Activated CD8-positive, alpha-beta T cell treated with anti-CD3 and anti-CD28 coated beads for 36 hours (primary cell): ENCODE measurements around the gene ADSS1. TPM values are rescaled to one million over a fixed set of nuclear protein-coding genes. Genes with fewer than 3 reads are reported as not detected.

ENCODE experiments used
- ATAC-seq: fragments of 200-7000 bp; cut with Tn5 transposase; one replicate; pipeline ENCODE4 v1.10.0; 2021; ENCODE audit warnings: mild to moderate bottlenecking, moderate library complexity
- CTCF ChIA-PET: fragments of 350-600 bp; sonication (Branson Sonifier 250); formaldehyde crosslinking; loops from one replicate; lab custom pipeline; 2021; ENCODE audit warnings: antibody characterized with exemption; lab: Charles Lee
- POLR2A ChIA-PET: fragments of 350-600 bp; sonication (Branson Sonifier 250); formaldehyde crosslinking; loops from one replicate; lab custom pipeline; 2021; ENCODE audit warnings: antibody characterized with exemption; lab: Charles Lee
- DNase-seq: peaks from one replicate; pipeline ENCODE4 v3.0.0-alpha.2; 2020
- H3K27ac Mint-ChIP-seq: one replicate; pipeline ENCODE4 v1.8.0; 2021; ENCODE audit warnings: mild to moderate bottlenecking, mixed read lengths
- H3K27me3 Mint-ChIP-seq: one replicate; pipeline ENCODE4 v1.8.0; 2021; ENCODE audit warnings: mixed read lengths
- H3K36me3 Mint-ChIP-seq: one replicate; pipeline ENCODE4 v1.8.0; 2021; ENCODE audit warnings: low read depth, mixed read lengths
- H3K4me1 Mint-ChIP-seq: one replicate; pipeline ENCODE4 v1.8.0; 2021; ENCODE audit warnings: low read depth, mixed read lengths
- H3K4me3 Mint-ChIP-seq: one replicate; pipeline ENCODE4 v1.8.0; 2021; ENCODE audit warnings: mild to moderate bottlenecking, moderate library complexity, mixed read lengths
- H3K9me3 Mint-ChIP-seq: one replicate; pipeline ENCODE4 v1.8.0; 2021; ENCODE audit warnings: mixed read lengths
- intact Hi-C: fragments of 100-400 bp; cut with micrococcal nuclease; formaldehyde crosslinking; loops from one replicate; pipeline ENCODE4 v1.10.0; 2022
- total RNA-seq, 2 experiments: library from RNA; stranded (reverse); gene quantifications; one replicate each; pipeline ENCODE4 v1.2.3, GENCODE V29; 2021
- TF ChIP-seq, protein P1 (sequence below): fragments of 200-600 bp; IDR thresholded peaks from one replicate; pipeline ENCODE4 v1.8.0; 2022; ENCODE audit warnings: antibody characterized with exemption, mild to moderate bottlenecking

The ADSS1 gene
- total RNA-seq, 2 experiments from 2014 or later, result 2.7 to 3.0 TPM

- Mint-ChIP-seq H3K4me1 (peaks cover 31% of the 10 kb centered on the region), H3K27me3 (no peaks in the 10 kb centered on the region), H3K36me3 (no peaks in the 10 kb centered on the region), H3K9me3 (no peaks in the 10 kb centered on the region), H3K27ac (no peak overlapping the region), H3K4me3 (no peak overlapping the region)
- intact Hi-C loops, result no loop called here
- no peak for ATAC-seq
- CTCF ChIA-PET, result interaction anchor here (1.5 kb wide), 1 partner anchor 15 kb away, joined by 5 read pairs; no protein-coding TSS in a partner anchor
- DNase-seq, result no peak
- TF ChIP-seq, protein P1, sequence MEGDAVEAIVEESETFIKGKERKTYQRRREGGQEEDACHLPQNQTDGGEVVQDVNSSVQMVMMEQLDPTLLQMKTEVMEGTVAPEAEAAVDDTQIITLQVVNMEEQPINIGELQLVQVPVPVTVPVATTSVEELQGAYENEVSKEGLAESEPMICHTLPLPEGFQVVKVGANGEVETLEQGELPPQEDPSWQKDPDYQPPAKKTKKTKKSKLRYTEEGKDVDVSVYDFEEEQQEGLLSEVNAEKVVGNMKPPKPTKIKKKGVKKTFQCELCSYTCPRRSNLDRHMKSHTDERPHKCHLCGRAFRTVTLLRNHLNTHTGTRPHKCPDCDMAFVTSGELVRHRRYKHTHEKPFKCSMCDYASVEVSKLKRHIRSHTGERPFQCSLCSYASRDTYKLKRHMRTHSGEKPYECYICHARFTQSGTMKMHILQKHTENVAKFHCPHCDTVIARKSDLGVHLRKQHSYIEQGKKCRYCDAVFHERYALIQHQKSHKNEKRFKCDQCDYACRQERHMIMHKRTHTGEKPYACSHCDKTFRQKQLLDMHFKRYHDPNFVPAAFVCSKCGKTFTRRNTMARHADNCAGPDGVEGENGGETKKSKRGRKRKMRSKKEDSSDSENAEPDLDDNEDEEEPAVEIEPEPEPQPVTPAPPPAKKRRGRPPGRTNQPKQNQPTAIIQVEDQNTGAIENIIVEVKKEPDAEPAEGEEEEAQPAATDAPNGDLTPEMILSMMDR, result no peak
- POLR2A ChIA-PET, result interaction anchor here (0.9 to 1.0 kb wide), 2 partner anchors 15 to 71 kb away, joined by 3 read pairs; no protein-coding TSS in a partner anchor
Observed at GRCh38 chr14:104680806-104681688, 43.0 kb upstream of the ADSS1 start.

DNA sequence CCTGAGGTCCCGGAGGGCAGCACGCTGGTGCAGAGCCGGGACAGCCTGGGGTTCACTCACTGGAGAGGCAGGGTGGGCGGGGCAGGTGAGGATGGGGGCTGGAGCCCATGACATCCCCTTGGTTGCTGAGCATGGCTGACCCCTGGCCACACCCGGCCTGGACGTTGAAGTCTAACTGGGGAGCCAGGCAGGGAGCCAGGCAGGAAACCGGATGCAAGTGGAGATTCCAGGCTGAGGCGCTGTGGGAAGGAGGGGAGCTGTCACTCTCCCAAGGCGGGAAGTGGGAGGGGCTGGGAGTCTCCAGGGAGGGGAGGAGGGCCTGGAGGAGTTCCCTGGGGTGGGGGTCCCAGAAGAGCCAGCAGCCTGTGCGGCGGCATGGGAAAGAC lies 42.3 kb upstream of the ADSS1 start:
- no peak overlapping the region for H3K4me3 Mint-ChIP-seq
- peaks cover 36% of the 10 kb centered on the region for H3K4me1 Mint-ChIP-seq
- no peak for DNase-seq
- no peak overlapping the region for H3K27ac Mint-ChIP-seq
- ChIA-PET POLR2A (no interaction called here), CTCF (interaction anchor here (1.5 kb wide), 1 partner anchor 16 kb away, joined by 5 read pairs; no protein-coding TSS in a partner anchor)
- TF ChIP-seq, protein P1, result no peak
- ATAC-seq, result no peak
- H3K9me3 Mint-ChIP-seq, result no peaks in the 10 kb centered on the region
- no peaks in the 10 kb centered on the region for H3K27me3 Mint-ChIP-seq
- intact Hi-C loops, result no loop called here
- H3K36me3 Mint-ChIP-seq, result no peaks in the 10 kb centered on the region

- Mint-ChIP-seq H3K36me3 (no peaks in the 10 kb centered on the region), H3K9me3 (no peaks in the 10 kb centered on the region), H3K4me1 (peaks cover 36% of the 10 kb centered on the region), H3K27me3 (no peaks in the 10 kb centered on the region), H3K27ac (no peak overlapping the region), H3K4me3 (no peak overlapping the region)
- POLR2A ChIA-PET, result no interaction called here
- CTCF ChIA-PET, result no interaction called here
- DNase-seq, result no peak
- no peak for ATAC-seq
- TF ChIP-seq, protein P1, result no peak
- intact Hi-C loops, result no loop called here
Observed at GRCh38 chr14:104682107-104682593, 41.9 kb upstream of the ADSS1 start.

GRCh38 chr14:104683653-104684448 lies 40.2 kb upstream of the ADSS1 start:
- POLR2A ChIA-PET, result interaction anchor here (1.1 kb wide), 1 partner anchor 10 kb away, joined by 4 read pairs; no protein-coding TSS in a partner anchor
- no peak overlapping the region for H3K4me3 Mint-ChIP-seq
- no peak overlapping the region for H3K27ac Mint-ChIP-seq

More at GRCh38 chr14:104683653-104684448, 40.2 kb upstream of the ADSS1 start:
- ATAC-seq, result no peak
- Mint-ChIP-seq H3K9me3 (no peaks in the 10 kb centered on the region), H3K27me3 (no peaks in the 10 kb centered on the region), H3K36me3 (no peaks in the 10 kb centered on the region), H3K4me1 (peaks cover 36% of the 10 kb centered on the region)
- TF ChIP-seq, protein P1, result no peak
- intact Hi-C loops, result no loop called here
- DNase-seq, result no peak
- CTCF ChIA-PET, result no interaction called here
